Stomach (tissue), 4 donors: ENCODE data around the gene MTMR11.

Source experiments
- CTCF ChIP-seq, 7 experiments: fragments of 450-650 bp in 4 of 7; fragments of 200-600 bp in 3 of 7; sonication (generic) in 3 of 7; IDR thresholded peaks; one replicate each; pipeline ENCODE4 v1.5.1; 2016 to 2019; ENCODE audit warnings: antibody characterized with exemption in 7 of 7, control low read depth in 2 of 7, mild to moderate bottlenecking in 1 of 7
- POLR2A ChIP-seq, 4 donors: fragments of 450-650 bp; IDR thresholded peaks; one replicate each; pipeline ENCODE4 v1.6.1; 2016; ENCODE audit warnings: antibody characterized with exemption in 4 of 4, control low read depth in 2 of 4, mild to moderate bottlenecking in 1 of 4, moderate library complexity in 1 of 4
- POLR2AphosphoS5 ChIP-seq, 3 donors: sonication (generic); formaldehyde crosslinking; IDR thresholded peaks; one replicate each; pipeline ENCODE4 v1.6.1; 2016; ENCODE audit warnings: antibody characterized with exemption in 3 of 3

DNA sequence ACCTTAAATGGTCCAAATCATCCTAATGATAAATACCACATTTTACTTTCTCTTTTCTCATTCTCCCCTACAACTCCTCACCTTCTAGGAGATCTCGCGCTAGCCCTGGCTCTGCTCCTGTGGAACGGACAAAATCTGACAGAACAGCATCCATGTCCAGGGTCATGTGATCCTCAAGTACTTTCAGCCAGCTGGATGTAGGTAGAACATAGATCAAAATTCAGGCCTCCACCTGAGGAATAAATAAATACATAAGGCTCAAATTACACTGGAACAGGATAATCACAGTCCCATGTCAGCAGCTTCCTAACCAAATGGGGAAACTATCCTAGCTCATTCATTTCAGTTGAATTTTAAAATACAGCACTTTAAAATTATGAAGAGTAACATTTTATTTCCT is 40.7 kb upstream of the MTMR11 start:
- TF ChIP-seq CTCF (IDR thresholded peaks at IDR 0.05), result no peak
- no peak for TF ChIP-seq POLR2A (IDR thresholded peaks at IDR 0.05)
- no peak for TF ChIP-seq POLR2AphosphoS5 (IDR thresholded peaks at IDR 0.05)
